Activated CD4-positive, alpha-beta T cell treated with anti-CD3 and anti-CD28 coated beads, Interleukin-2, amount 50 U/mL, for 16 hours (primary cell): Measurements from ENCODE around the gene CASQ1.

Experiments used
- DNase-seq: peaks from one replicate; pipeline ENCODE4 v3.0.0-alpha.2; 2020

CASQ1 gene

DNA sequence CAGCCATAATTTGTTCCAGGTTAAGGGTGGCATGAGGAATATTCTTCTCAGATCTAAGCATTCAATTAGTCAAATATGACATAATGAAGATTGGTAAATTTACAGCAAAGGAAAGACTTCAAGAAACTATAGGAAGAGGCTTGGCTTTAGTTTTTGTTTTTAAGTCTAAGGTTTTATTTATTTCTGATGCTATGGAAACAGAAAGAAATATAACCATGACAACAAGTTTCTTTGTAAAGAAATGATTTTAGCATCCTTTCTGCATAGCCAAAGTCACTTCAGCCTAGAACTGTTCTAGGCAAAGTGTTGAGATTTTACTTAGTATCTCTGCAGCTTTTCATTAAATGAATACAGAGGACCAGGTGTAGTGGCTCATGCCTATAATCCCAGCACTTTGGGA, 42.5 kb downstream of the CASQ1 start:
- DNase-seq: no peak

DNA sequence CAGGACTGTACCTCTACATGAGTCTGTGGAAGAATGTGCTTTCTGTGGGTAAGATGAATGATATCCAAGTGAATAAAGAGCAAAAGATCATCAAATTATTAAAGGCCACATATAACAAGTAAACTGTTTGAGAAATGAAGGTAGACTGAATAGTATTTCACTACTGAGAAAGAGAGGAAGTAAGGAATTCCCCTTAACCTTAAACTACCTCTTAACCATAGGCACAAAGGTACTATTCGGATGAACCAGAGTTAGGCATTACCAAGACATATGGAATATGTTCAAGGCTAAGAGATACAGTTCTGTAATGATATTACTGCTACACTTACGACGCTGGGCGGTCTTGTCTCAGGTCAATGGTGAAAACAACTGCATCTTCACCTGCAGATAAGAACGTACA, 46.4 kb downstream of the CASQ1 start:
- no peak for DNase-seq

DNA sequence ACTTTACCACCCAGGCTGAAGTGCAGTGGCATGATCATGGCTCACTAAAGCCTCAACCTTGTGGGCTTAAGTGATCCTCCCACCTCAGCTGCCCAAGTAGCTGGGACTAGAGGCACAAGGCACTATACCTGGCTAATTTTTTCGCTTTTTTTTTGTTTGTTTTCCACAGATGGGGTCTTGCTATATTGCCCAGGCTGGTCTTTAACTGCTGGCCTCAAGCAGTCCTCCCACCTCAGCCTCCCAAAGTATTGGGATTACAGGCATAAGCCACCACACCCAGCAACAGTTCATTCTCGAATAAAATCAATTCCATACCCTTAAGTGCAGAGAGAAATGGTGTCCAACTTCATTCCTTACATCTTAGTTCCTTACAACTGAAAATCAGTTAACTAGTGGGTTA, 47.2 kb downstream of the CASQ1 start:
- no peak for DNase-seq

DNA sequence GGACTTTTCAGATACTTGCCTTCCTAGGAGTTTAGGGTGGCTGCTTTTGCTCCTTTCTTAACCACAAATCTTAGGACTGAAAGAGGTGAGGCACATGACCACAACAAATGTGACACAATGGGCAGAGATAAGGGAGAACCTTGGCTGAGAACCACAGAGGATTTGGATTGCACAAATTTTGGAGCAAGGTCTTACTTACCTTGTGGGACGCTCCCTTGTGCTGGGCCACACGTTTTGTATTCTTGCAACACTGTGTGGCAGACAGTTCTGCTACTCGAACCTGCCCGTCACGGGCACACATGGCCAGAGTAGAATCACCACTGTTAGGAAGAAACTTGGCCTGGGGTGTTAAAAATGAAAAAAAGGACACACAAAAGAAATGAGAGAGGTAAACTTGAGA, 48.0 kb downstream of the CASQ1 start:
- no peak for DNase-seq

DNA sequence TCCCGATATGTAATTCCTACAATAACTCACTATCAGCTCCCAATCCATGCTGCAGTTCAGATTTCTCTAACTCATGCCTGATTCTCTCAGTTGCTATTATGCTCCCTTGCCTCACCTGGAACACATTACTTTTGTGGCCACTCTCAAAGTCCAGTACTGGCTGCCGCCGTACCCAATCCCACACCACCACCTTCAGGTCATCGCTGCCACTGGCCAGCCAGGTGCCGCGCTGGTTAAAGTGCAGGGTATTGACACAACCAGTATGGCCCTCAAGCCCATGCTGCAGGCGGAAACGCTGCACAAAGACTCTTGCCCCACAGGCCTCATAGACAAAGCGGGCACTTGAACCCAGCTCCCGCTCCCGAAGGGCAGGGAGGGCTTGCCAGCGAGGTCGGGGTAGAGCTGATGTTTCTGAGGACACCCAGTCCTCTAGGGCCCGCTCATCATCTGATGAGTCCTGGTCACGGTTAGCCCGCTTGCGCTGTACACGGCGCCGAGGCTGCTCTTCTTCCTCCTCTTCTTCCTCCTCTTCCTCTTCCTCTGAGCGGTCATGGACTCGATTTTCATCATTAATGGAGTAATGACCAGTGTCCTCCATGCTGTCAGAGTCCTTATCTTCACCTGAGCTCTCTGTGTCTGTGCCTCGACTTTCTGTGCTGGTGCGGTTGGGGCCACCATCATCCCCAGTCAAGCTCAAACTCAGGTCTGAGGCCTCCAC, 49.4 kb downstream of the CASQ1 start:
- no peak for DNase-seq

DNA sequence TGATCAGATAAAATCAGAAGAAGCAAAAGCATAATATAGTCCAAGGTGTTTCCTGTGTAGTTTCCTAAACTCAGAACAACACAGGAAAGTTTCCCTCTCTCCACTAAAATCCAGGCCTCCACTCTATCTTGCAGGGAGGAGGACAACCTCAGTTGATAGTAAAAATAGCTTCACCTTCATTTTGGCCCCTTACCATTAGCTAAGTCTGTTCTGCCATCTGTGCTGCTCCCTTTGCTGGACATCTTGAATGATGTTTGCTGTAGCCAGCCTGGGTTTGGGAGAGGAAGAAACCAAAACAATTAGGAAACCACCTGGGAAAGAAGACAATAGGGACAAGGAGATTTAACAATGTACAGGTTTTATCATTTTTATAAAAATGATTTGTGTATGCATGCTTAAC, 53.4 kb downstream of the CASQ1 start:
- DNase-seq: no peak

DNA sequence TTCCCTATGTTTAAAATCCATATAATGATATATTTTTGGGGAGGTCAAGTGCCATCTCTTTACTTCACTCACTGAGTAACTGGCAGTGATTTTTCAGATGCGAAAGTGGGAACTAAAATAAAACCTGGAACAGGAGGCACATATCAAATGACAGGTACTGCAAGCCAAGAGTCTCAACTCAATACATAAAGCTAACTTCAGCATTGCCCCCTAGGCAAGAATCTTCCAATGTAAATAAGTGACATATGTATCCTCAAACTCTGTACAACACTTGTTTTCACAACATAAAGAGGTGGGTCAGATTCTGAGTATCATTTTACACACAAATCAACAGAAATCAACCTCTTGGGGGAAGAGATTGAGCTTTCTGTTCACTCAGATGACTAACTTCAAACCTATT, 53.8 kb downstream of the CASQ1 start:
- DNase-seq: no peak

DNA sequence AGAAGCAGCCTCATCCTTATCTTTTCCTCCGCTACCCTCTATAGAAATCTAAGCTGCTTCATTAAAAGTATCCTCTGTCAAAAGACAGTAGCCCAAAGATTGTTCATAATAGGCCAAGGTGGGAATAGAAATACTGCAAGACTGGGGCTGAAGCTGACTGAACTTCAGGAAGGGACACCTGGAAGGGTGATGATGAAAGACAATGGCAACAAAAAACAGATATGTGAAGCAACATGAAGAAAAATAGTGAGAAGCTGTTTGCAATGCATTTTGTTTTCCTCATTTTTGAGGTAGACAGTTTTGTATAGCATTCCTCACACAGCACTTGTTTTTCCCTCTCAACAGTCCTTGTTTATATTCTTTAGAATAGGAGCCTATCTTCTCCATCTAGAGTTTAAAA, 55.1 kb downstream of the CASQ1 start:
- no peak for DNase-seq

DNA sequence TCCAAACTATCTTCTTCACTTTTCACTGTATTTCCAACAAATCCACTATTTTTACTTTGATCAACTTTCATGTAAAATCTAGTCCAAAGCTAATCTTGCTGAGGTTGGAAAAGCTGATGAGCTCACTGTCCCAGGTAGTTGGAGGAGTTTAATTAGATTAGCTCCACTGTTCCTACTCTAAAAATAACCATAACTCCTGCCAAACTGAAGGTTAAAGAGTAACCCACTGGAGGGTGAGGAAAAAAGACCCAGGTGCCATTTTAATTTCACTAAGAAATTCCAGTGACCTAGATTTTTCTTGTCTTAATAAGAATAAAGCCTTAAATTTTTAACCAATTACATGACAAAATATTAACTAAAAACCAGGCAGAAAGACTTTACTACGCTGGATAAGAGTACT, 56.7 kb downstream of the CASQ1 start:
- no peak for DNase-seq

DNA sequence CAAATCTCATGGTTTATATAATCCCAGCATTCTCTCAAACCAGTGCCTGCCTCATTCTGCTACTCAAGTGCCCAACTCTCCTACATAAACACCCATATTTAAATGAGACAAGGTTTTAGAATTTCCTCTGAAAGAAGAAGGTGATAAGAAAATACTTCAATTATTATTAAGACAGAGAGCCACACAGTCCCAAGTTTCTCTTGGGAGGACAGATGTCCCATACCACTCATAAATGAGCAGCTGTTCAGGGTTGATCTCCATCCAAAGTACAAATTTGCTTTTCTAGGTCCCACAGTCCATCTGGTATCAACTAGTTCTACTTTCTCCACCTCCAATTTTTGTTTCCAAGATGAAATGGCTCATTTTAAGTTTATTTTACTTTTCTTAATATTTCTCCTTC, 60.6 kb downstream of the CASQ1 start:
- no peak for DNase-seq
